CD8-positive, alpha-beta memory T cell (primary cell): Measurements from ENCODE around the gene SERPINB2. TPM values are rescaled to one million over a fixed set of nuclear protein-coding genes. Genes with fewer than 3 reads are reported as not detected.
A peak's percentile ranks its signal among the peaks of the same experiment; 100 is the strongest.

Source experiments
- CTCF ChIA-PET: fragments of 350-600 bp; sonication (Branson Sonifier 250); formaldehyde crosslinking; loops from one replicate; lab custom pipeline; 2021; ENCODE audit warnings: antibody characterized with exemption; lab: Charles Lee
- POLR2A ChIA-PET: fragments of 350-600 bp; sonication (Branson Sonifier 250); formaldehyde crosslinking; loops from one replicate; lab custom pipeline; 2021; ENCODE audit warnings: antibody characterized with exemption; lab: Charles Lee
- DNase-seq, 5 donors: peaks; one replicate each; pipeline versions ENCODE4 v3.0.0 to v3.0.0-alpha.2; 2020 to 2022; ENCODE audit warnings: mixed read lengths in 1 of 5
- H3K27ac ChIP-seq: one replicate; pipeline ENCODE4 v1.7.0; 2013; ENCODE audit warnings: low read depth, mild to moderate bottlenecking, low read length, moderate library complexity
- H3K27me3 ChIP-seq: 2 replicates; pipeline ENCODE4 v1.7.0; 2013; ENCODE audit warnings: low read length, mild to moderate bottlenecking; ENCODE audit not compliant: insufficient read depth, poor library complexity, severe bottlenecking
- H3K36me3 ChIP-seq: 2 replicates; pipeline ENCODE4 v1.7.0; 2013; ENCODE audit warnings: mild to moderate bottlenecking, low read length, moderate library complexity; ENCODE audit not compliant: insufficient read depth
- H3K4me1 ChIP-seq: 2 replicates; pipeline ENCODE4 v1.7.0; 2013; ENCODE audit warnings: mild to moderate bottlenecking, low read length, moderate library complexity; ENCODE audit not compliant: insufficient read depth
- H3K4me3 ChIP-seq: 2 replicates; pipeline ENCODE4 v1.7.0; 2013; ENCODE audit warnings: mild to moderate bottlenecking, low read length
- H3K9me3 ChIP-seq: 2 replicates; pipeline ENCODE4 v1.7.0; 2013; ENCODE audit warnings: mild to moderate bottlenecking, low read length
- H3K27ac Mint-ChIP-seq, 8 donors: one replicate each; pipeline ENCODE4 v1.8.0; 2020 to 2021; ENCODE audit warnings: mixed read lengths in 8 of 8, mild to moderate bottlenecking in 6 of 8, inconsistent platforms in 3 of 8, moderate library complexity in 3 of 8
- H3K27me3 Mint-ChIP-seq, 2 donors: one replicate each; pipeline ENCODE4 v1.8.0; 2020 to 2021; ENCODE audit warnings: mixed read lengths in 2 of 2, mild to moderate bottlenecking in 1 of 2, moderate library complexity in 1 of 2
- H3K36me3 Mint-ChIP-seq, 3 donors: one replicate each; pipeline ENCODE4 v1.8.0; 2020 to 2021; ENCODE audit warnings: mixed read lengths in 3 of 3, inconsistent platforms in 1 of 3, mild to moderate bottlenecking in 1 of 3
- H3K4me1 Mint-ChIP-seq, 3 donors: one replicate each; pipeline ENCODE4 v1.8.0; 2020 to 2021; ENCODE audit warnings: mixed read lengths in 3 of 3, inconsistent platforms in 1 of 3, mild to moderate bottlenecking in 1 of 3
- H3K4me3 Mint-ChIP-seq, 7 donors: one replicate each; pipeline ENCODE4 v1.8.0; 2020 to 2021; ENCODE audit warnings: mixed read lengths in 7 of 7, mild to moderate bottlenecking in 6 of 7, moderate library complexity in 4 of 7, inconsistent platforms in 2 of 7
- H3K9me3 Mint-ChIP-seq, 5 donors: one replicate each; pipeline ENCODE4 v1.8.0; 2020 to 2022; ENCODE audit warnings: mixed read lengths in 5 of 5, mild to moderate bottlenecking in 3 of 5, moderate library complexity in 2 of 5, inconsistent platforms in 1 of 5
- polyA plus RNA-seq: library from polyadenylated mRNA; unstranded; fragments of 300-500 nt; fragmentation: Illumina TruSeq; gene quantifications from one replicate; pipeline ENCODE4 v1.2.3, GENCODE V29; 2021
- total RNA-seq, 2 experiments: library from RNA; stranded (reverse); gene quantifications; one replicate each; pipeline ENCODE4 v1.2.3, GENCODE V29; 2021

Gene SERPINB2
- total and polyA plus RNA-seq, 3 experiments from 2014 or later = 1.2 to 1.7 TPM; not detected in 1

DNA sequence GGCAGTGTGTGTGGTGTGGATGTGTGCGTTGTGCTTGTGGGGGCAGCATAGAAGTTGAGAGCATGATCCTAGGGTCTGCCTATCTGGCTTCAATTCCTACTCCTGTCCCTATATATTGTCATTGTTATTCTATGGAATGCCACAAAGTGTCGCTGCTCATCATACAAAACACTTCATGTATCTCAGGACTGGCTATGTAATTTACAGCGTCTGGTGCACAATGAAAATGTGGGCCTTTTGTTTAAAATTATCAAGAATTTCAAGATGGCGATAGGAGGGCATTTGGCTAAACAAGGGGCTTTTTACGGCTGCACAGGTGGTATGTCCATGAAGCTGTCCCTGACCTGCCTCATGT lies 3.4 kb downstream of the SERPINB2 start:
- H3K27me3 Mint-ChIP-seq = peaks cover 7 to 25% of the 10 kb centered on the region in 2 donors
- CTCF ChIA-PET = no interaction called here
- no peaks in the 10 kb centered on the region for H3K9me3 ChIP-seq
- H3K4me1 Mint-ChIP-seq = no peaks in the 10 kb centered on the region
- no peak overlapping the region for H3K27ac Mint-ChIP-seq
- no peaks in the 10 kb centered on the region for H3K36me3 ChIP-seq
- no peak for DNase-seq
- no peak overlapping the region for H3K4me3 ChIP-seq
- no peaks in the 10 kb centered on the region for H3K36me3 Mint-ChIP-seq
- no peaks in the 10 kb centered on the region for H3K4me1 ChIP-seq
- no peaks in the 10 kb centered on the region for H3K9me3 Mint-ChIP-seq
- no peak overlapping the region for H3K4me3 Mint-ChIP-seq
- POLR2A ChIA-PET = no interaction called here
- H3K27ac ChIP-seq = no peak overlapping the region
- H3K27me3 ChIP-seq = no peaks in the 10 kb centered on the region

DNA sequence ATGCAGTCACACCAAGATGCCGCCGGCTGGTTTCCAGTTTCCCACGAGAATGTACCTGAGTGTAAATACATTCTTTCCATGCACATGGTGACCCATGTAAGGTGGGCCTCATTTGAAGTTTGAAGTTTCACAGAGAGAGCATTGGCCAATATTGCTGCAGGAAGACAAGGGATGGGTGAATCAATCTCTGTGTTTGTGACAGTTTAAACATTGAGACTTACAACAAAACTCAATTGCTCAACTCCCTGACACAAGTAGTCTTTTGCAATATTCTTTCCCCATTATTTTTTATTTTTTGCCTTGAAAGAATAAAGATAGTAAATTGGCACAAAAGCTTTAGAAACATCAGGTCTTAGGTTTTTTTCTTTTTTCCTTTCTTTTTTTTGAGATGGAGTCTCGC lies 5.1 kb downstream of the SERPINB2 start:
- Histone ChIP-seq H3K27ac (no peak overlapping the region), H3K4me3 (no peak overlapping the region), H3K9me3 (no peaks in the 10 kb centered on the region), H3K36me3 (no peaks in the 10 kb centered on the region), H3K27me3 (no peaks in the 10 kb centered on the region), H3K4me1 (no peaks in the 10 kb centered on the region)
- Mint-ChIP-seq H3K4me3 (no peak overlapping the region), H3K4me1 (no peaks in the 10 kb centered on the region), H3K27me3 (peaks cover 5 to 23% of the 10 kb centered on the region in 2 donors), H3K27ac (no peak overlapping the region), H3K36me3 (no peaks in the 10 kb centered on the region), H3K9me3 (no peaks in the 10 kb centered on the region)
- ChIA-PET POLR2A (no interaction called here), CTCF (no interaction called here)
- DNase-seq = no peak

DNA sequence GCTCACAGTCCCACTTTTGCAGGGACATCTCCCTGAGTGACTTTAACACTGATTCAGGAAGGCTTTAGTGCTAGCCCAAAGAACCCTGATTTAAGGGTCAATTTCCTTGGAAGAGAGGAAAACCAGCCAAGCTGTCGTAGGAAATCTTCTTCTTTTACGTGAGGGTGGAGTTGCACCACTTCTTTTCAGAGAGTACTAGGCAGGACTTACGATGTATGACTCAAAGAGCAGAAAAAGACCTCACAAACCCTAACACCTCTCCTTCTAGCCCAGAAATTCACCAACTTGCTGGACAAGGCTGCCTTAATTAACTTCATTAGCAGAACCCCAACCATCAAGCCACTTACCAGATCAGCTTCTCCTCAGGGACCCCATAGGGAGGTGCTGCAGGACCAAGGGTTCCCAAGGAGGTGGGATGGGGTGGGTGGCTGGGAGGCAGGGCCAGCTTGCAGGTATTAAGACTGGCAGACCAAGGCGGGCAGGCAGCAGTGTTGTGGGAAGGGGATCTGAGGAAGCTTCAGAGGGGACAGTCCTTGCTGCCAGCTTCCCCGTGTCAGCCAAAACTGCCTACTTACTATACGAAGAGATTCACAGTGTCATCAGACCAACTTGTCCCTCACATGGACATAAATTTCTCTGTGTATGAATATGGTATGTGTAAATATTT lies 6.7 kb downstream of the SERPINB2 start:
- Histone ChIP-seq H3K4me1 (no peaks in the 10 kb centered on the region), H3K9me3 (no peaks in the 10 kb centered on the region), H3K4me3 (no peak overlapping the region), H3K36me3 (no peaks in the 10 kb centered on the region), H3K27ac (no peak overlapping the region), H3K27me3 (no peaks in the 10 kb centered on the region)
- Mint-ChIP-seq H3K4me1 (no peaks in the 10 kb centered on the region), H3K27ac (no peak overlapping the region), H3K36me3 (no peaks in the 10 kb centered on the region), H3K9me3 (no peaks in the 10 kb centered on the region), H3K4me3 (no peak overlapping the region), H3K27me3 (peaks cover 5 to 20% of the 10 kb centered on the region in 2 donors)
- CTCF ChIA-PET = no interaction called here
- no peak for DNase-seq
- POLR2A ChIA-PET = no interaction called here

DNA sequence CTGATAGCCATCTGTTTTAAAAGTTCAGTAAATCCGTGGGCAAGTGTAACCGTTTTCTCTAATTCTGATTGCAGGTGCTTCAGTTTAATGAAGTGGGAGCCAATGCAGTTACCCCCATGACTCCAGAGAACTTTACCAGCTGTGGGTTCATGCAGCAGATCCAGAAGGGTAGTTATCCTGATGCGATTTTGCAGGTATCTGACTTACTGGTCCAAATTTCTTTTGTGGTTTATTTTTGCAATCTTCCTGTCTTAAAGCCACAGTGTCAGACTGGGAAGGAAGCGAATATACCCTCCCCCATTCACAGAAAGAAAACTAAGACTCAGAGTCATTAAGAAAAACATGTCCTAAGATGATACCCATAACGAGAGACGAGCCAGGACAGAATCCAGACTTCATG lies 7.7 kb downstream of the SERPINB2 start:
- no peak for DNase-seq
- Histone ChIP-seq H3K4me3 (no peak overlapping the region), H3K27me3 (no peaks in the 10 kb centered on the region), H3K36me3 (no peaks in the 10 kb centered on the region), H3K9me3 (no peaks in the 10 kb centered on the region), H3K27ac (no peak overlapping the region), H3K4me1 (no peaks in the 10 kb centered on the region)
- no peaks in the 10 kb centered on the region for H3K9me3 Mint-ChIP-seq
- H3K4me1 Mint-ChIP-seq = no peaks in the 10 kb centered on the region
- no peak overlapping the region for H3K4me3 Mint-ChIP-seq
- CTCF ChIA-PET = no interaction called here
- POLR2A ChIA-PET = no interaction called here
- peaks cover 5 to 20% of the 10 kb centered on the region in 2 donors for H3K27me3 Mint-ChIP-seq
- peak overlapping the region in 1 of 8 donors; percentile 27 for H3K27ac Mint-ChIP-seq
- no peaks in the 10 kb centered on the region for H3K36me3 Mint-ChIP-seq

DNA sequence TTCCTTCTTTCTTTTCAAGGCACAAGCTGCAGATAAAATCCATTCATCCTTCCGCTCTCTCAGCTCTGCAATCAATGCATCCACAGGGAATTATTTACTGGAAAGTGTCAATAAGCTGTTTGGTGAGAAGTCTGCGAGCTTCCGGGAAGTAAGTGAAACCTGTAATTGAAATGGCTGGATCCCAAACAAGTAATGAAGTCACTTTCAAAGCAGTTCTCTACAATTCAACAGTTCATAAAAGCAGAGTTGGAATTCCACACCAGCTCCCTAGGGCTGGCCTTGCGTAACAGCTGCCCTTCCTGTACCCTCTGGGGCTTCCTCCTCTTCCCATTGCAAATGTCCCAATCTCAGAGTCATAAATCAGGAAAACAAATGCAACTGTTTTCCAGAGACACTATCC lies 9.6 kb downstream of the SERPINB2 start:
- no peak overlapping the region for H3K4me3 ChIP-seq
- ChIA-PET POLR2A (no interaction called here), CTCF (no interaction called here)
- no peaks in the 10 kb centered on the region for H3K9me3 Mint-ChIP-seq
- H3K4me3 Mint-ChIP-seq = no peak overlapping the region
- no peak overlapping the region for H3K27ac ChIP-seq
- H3K36me3 Mint-ChIP-seq = no peaks in the 10 kb centered on the region
- peaks cover 2 to 9% of the 10 kb centered on the region in 2 donors for H3K27me3 Mint-ChIP-seq
- H3K4me1 Mint-ChIP-seq = no peaks in the 10 kb centered on the region
- no peak overlapping the region for H3K27ac Mint-ChIP-seq
- no peaks in the 10 kb centered on the region for H3K27me3 ChIP-seq
- no peaks in the 10 kb centered on the region for H3K9me3 ChIP-seq
- no peaks in the 10 kb centered on the region for H3K36me3 ChIP-seq
- DNase-seq = no peak
- no peaks in the 10 kb centered on the region for H3K4me1 ChIP-seq

DNA sequence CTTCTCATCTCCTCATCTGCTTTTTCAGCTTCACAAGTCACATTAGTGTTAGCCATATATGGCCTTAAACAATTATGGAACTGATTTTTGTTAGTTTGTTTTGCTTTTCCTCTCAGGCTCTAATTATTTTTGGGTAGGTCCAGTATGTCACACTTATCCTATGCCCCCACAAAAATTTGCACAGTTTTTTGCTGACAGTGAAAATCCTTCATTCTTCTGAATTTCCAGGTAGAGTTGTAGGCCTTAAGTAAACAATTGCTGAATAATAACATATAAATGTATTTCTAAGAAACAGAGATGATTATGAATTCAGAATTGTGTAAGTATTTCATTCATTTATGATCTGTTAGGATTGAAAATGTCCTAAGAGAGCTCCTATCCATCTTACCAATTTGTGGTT lies 11.7 kb downstream of the SERPINB2 start:
- Histone ChIP-seq H3K27me3 (no peaks in the 10 kb centered on the region), H3K4me3 (no peak overlapping the region), H3K4me1 (no peaks in the 10 kb centered on the region), H3K27ac (no peak overlapping the region), H3K9me3 (no peaks in the 10 kb centered on the region), H3K36me3 (no peaks in the 10 kb centered on the region)
- Mint-ChIP-seq H3K4me3 (no peak overlapping the region), H3K36me3 (no peaks in the 10 kb centered on the region), H3K27ac (no peak overlapping the region), H3K4me1 (no peaks in the 10 kb centered on the region), H3K9me3 (no peaks in the 10 kb centered on the region), H3K27me3 (peaks cover 2 to 11% of the 10 kb centered on the region in 2 donors)
- no peak for DNase-seq
- ChIA-PET CTCF (no interaction called here), POLR2A (no interaction called here)

DNA sequence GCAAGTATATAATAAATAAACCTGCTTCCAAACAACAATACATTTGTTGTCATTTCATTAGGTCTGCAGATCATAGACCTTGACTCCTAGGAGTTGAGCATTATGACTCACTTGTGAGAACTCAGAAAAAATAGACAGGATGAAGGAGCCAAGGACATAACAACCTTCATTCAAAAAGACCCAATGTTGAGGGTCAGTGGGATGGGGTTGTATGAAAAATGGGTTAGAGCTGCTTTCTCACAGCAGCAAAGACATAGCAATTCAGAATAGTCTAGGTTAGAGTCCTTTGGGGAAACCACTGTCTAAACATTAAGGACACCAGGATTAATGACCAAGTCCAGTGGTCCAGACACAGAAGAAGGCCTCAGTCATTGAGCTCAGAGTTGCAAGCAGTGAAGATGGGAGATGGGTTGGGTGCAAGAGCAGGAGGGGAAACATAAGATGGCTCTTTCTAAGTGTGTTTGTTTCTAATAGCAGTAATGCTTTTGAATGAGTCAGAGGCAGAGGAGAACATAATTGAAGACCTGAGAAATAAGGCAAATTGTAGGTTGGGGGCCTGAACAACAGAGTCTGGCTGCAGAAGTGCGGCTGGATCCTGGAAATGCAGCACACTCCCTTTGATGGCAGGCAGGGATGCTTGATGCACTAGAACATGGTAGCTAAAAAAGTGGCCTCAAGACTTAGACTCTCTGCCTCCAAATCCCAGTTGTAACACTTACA lies 16.5 kb downstream of the SERPINB2 start:
- H3K9me3 Mint-ChIP-seq = no peaks in the 10 kb centered on the region

DNA sequence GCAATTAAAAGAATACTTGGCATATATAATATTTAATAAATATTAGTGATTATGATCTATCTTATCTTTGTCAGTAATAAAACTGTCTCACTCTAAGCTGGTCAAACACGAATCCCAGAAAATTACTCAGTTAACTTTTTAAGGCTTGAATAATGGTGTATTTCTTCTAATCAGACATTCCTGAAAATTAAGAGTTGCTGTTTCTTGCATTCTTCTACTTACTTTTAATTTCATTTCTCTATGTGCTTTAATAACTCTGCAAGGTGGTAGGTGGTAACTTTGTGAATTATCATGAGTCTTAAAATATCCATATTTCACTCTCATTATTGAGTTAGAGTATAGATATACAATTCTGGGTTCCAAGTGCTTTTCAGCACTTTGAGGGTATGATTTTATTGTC lies 17.2 kb downstream of the SERPINB2 start:
- Mint-ChIP-seq H3K27me3 (peaks cover 0 to 12% of the 10 kb centered on the region in 2 donors), H3K4me3 (no peak overlapping the region), H3K27ac (no peak overlapping the region), H3K4me1 (no peaks in the 10 kb centered on the region), H3K9me3 (no peaks in the 10 kb centered on the region), H3K36me3 (no peaks in the 10 kb centered on the region)
- POLR2A ChIA-PET = no interaction called here
- DNase-seq = no peak
- H3K27ac ChIP-seq = no peak overlapping the region
- no peaks in the 10 kb centered on the region for H3K27me3 ChIP-seq
- no peaks in the 10 kb centered on the region for H3K9me3 ChIP-seq
- CTCF ChIA-PET = interaction anchor here (1.3 kb wide), 1 partner anchor 18 kb away, joined by 3 read pairs; no protein-coding TSS in a partner anchor
- no peak overlapping the region for H3K4me3 ChIP-seq
- H3K36me3 ChIP-seq = no peaks in the 10 kb centered on the region
- no peaks in the 10 kb centered on the region for H3K4me1 ChIP-seq

More for the DNA sequence above, 16.5 kb downstream of the SERPINB2 start:
- Mint-ChIP-seq H3K36me3 (no peaks in the 10 kb centered on the region), H3K27me3 (peaks cover 0 to 12% of the 10 kb centered on the region in 2 donors), H3K27ac (no peak overlapping the region), H3K4me3 (no peak overlapping the region), H3K4me1 (no peaks in the 10 kb centered on the region)
- no peak for DNase-seq
- Histone ChIP-seq H3K27ac (no peak overlapping the region), H3K4me3 (no peak overlapping the region), H3K36me3 (no peaks in the 10 kb centered on the region), H3K4me1 (no peaks in the 10 kb centered on the region), H3K27me3 (no peaks in the 10 kb centered on the region), H3K9me3 (no peaks in the 10 kb centered on the region)
- ChIA-PET POLR2A (no interaction called here), CTCF (interaction anchor here (1.3 kb wide), 1 partner anchor 19 kb away, joined by 3 read pairs; no protein-coding TSS in a partner anchor)
